ENCODE data around the gene CBX1.

GRCh38 chr17:48047113-48047740 lies 54.1 kb downstream of the CBX1 start:
- TF ChIP-seq POLR2AphosphoS5 (IDR thresholded peaks at IDR 0.05; ENCODE audit: insufficient read depth, low read depth, low read length) (no peak), CTCF (IDR thresholded peaks at IDR 0.05; ENCODE audit: extremely low read depth in 1 of 2, insufficient read depth in 1 of 2, low read depth in 1 of 2, low read length in 2 of 2) (no peak), EZH2 (IDR thresholded peaks at IDR 0.05; ENCODE audit: borderline replicate concordance, low read depth, low read length, severe bottlenecking) (no peak), POLR2A (IDR thresholded peaks at IDR 0.05; ENCODE audit: low read depth, low read length) (no peak), MAX (IDR thresholded peaks at IDR 0.05; ENCODE audit: insufficient read depth, insufficient read length) (no peak), GATA2 (IDR thresholded peaks at IDR 0.05; ENCODE audit: insufficient read depth, insufficient read length, low read depth, low read length) (no peak), JUN (IDR thresholded peaks at IDR 0.05; ENCODE audit: borderline replicate concordance, insufficient read depth, insufficient read length, low read depth) (peak; percentile 2)
